ENCODE data around the gene CATSPERD. TPM values are rescaled to one million over a fixed set of nuclear protein-coding genes. Genes with fewer than 3 reads are reported as not detected.

Gene CATSPERD
- total and polyA plus RNA-seq, 9 of the 15 experiments (the other 6 are each of a cell fraction or from before 2014, with no cell fraction given): not detected

GRCh38 chr19:5719961-5720790 lies at the start of gene CATSPERD, which contains the start of gene LONP1 (continued):
- TF ChIP-seq MBD1 (CRISPR knock-in tag; IDR thresholded peaks at IDR 0.05): no peak
- no peak for TF ChIP-seq SMAD2 (IDR thresholded peaks at IDR 0.05; ENCODE audit: low read depth, low read length)
- TF ChIP-seq KDM4B (IDR thresholded peaks at IDR 0.05; ENCODE audit: borderline replicate concordance in 2 of 2, low read depth in 1 of 2): 0 out of 4 replicates have a peak, but pooled peaks of 1 of the 2 experiments have one; percentile 40
- no peak for TF ChIP-seq HNRNPH1 (optimal IDR thresholded peaks at IDR 0.05; ENCODE audit: low read depth, low read length)
- TF ChIP-seq FUS (optimal IDR thresholded peaks at IDR 0.05; ENCODE audit: low read depth, low read length): no peak
- TF ChIP-seq PTRF (tag; IDR thresholded peaks at IDR 0.05): no peak
- TF ChIP-seq HDAC2 (IDR thresholded peaks at IDR 0.05): peak; percentile 94; the same call in 1 of the 2 replicates
- no peak for TF ChIP-seq SMARCE1 (IDR thresholded peaks at IDR 0.05)
- no peak for TF ChIP-seq RBM39 (optimal IDR thresholded peaks at IDR 0.05; ENCODE audit: low read depth, low read length)
- TF ChIP-seq FOXP1 (CRISPR knock-in tag; IDR thresholded peaks at IDR 0.05): peak; percentile 69; the same call in 1 of the 2 replicates
- TF ChIP-seq MTA1 (IDR thresholded peaks at IDR 0.05; ENCODE audit: borderline replicate concordance): peak; percentile 97
- peak; percentile 26; the same call in 1 of the 2 replicates for TF ChIP-seq ZNF511 (CRISPR knock-in tag; IDR thresholded peaks at IDR 0.05)
- TF ChIP-seq KDM1A (IDR thresholded peaks at IDR 0.05): no peak
- peak in 1 of 2 experiments; percentile 98; a peak in 2 of 4 replicates for TF ChIP-seq HDAC1 (IDR thresholded peaks at IDR 0.05)
- peak; percentile 11 for TF ChIP-seq CHD1 (IDR thresholded peaks at IDR 0.05; ENCODE audit: low read length)
- no peak for TF ChIP-seq ATF4 (CRISPR knock-in tag; IDR thresholded peaks at IDR 0.05)
- no peak for TF ChIP-seq CREBBP (IDR thresholded peaks at IDR 0.05; ENCODE audit: low read depth, low read length)
- TF ChIP-seq ZNF764 (CRISPR knock-in tag; IDR thresholded peaks at IDR 0.05; ENCODE audit: low read depth): peak; percentile 98
- TF ChIP-seq THAP12 (CRISPR knock-in tag; IDR thresholded peaks at IDR 0.05): no peak
- no peak for TF ChIP-seq ZFP91 (CRISPR knock-in tag; IDR thresholded peaks at IDR 0.05)
- TF ChIP-seq FOXK2 (conservative IDR thresholded peaks at IDR 0.05 in 1 of 2, IDR thresholded peaks at IDR 0.05 in 1 of 2; ENCODE audit: low read depth in 2 of 2): peak; percentile 85 to 96

Measured in K562 (cell line).